Body of pancreas (tissue), 4 donors: ENCODE data around the gene RPTOR. TPM values are rescaled to one million over a fixed set of nuclear protein-coding genes. Genes with fewer than 3 reads are reported as not detected.

Experiments
- ATAC-seq: fragments of 150-250 bp; one replicate; pipeline ENCODE4 v1.9.1; 2016
- DNase-seq, 4 donors: peaks; one replicate each; pipeline ENCODE4 v3.0.0-alpha.2; 2019
- H3K27ac ChIP-seq, 4 donors: fragments of 200-600 bp; sonication (generic); 1 replicate in 3 of 4; 2 replicates in 1 of 4; pipeline versions ENCODE4 v1.5.1 to v1.6.1; 2016 to 2019; ENCODE audit warnings: mild to moderate bottlenecking in 1 of 4, mixed read lengths in 1 of 4, moderate library complexity in 1 of 4
- H3K27me3 ChIP-seq, 2 donors: fragments of 200-600 bp; sonication (generic); one replicate each; pipeline ENCODE4 v1.6.0; 2016; ENCODE audit warnings: mild to moderate bottlenecking in 1 of 2
- H3K36me3 ChIP-seq, 2 donors: fragments of 200-600 bp; sonication (generic); replicated peaks in 1 of 2; 2 replicates each; pipeline ENCODE4 v1.5.1; 2016; ENCODE audit warnings: low read depth in 2 of 2; ENCODE audit not compliant: insufficient read depth in 1 of 2
- H3K4me1 ChIP-seq: fragments of 200-600 bp; sonication (generic); one replicate; pipeline ENCODE4 v1.6.0; 2016
- H3K4me3 ChIP-seq, 2 donors: fragments of 200-600 bp; sonication (generic); 1 replicate in 1 of 2; 2 replicates in 1 of 2; pipeline ENCODE4 v1.5.1; 2016 to 2019
- H3K9me3 ChIP-seq, 3 donors: fragments of 200-600 bp; sonication (generic); 1 replicate in 2 of 3; 2 replicates in 1 of 3; pipeline ENCODE4 v1.5.1; 2016
- CTCF ChIP-seq, 7 experiments: fragments of 450-650 bp in 4 of 7; fragments of 200-600 bp in 3 of 7; sonication (generic) in 3 of 7; IDR thresholded peaks; one replicate each; pipeline ENCODE4 v1.5.1; 2016 to 2019; ENCODE audit warnings: antibody characterized with exemption in 7 of 7
- POLR2A ChIP-seq, 3 donors: fragments of 450-650 bp; IDR thresholded peaks; one replicate each; pipeline ENCODE4 v1.6.1; 2016; ENCODE audit warnings: antibody characterized with exemption in 3 of 3, mild to moderate bottlenecking in 2 of 3
- WGBS, 2 donors: methylation state at CpG; one replicate each; pipeline ENCODE4 v1.1.5; 2017; 5-methylcytosine and 5-hydroxymethylcytosine counted together
- intact Hi-C: fragments of 100-400 bp; cut with DNase I; formaldehyde crosslinking; loops from one replicate; pipeline ENCODE4 v1.15.1; 2023
- total RNA-seq, 2 donors: library from RNA; depleted of rRNA; stranded (reverse); fragments of >200 nt; gene quantifications; one replicate each; pipeline ENCODE4 v1.1.0, GENCODE V29; 2016

The RPTOR gene
- total RNA-seq, 2 donors from 2014 or later, result 22.3 to 34.3 TPM

GRCh38 chr17:80498920-80499410, 45.7 kb upstream of the RPTOR start:
- no peaks in the 10 kb centered on the region for H3K9me3 ChIP-seq
- no peak overlapping the region for H3K4me3 ChIP-seq
- no peak overlapping the region for H3K27ac ChIP-seq
- intact Hi-C loops, result no loop called here
- no peaks in the 10 kb centered on the region for H3K4me1 ChIP-seq
- 13 to 72% methylated on average over 2 to 11 of the region's 11 CpGs for WGBS, 2 donors
- TF ChIP-seq POLR2A (IDR thresholded peaks at IDR 0.05) (no peak), CTCF (IDR thresholded peaks at IDR 0.05) (no peak)
- no peak for ATAC-seq
- H3K27me3 ChIP-seq, result no peaks in the 10 kb centered on the region
- DNase-seq, result no peak
- H3K36me3 ChIP-seq, result no peaks in the 10 kb centered on the region

GRCh38 chr17:80499560-80499959, 45.1 kb upstream of the RPTOR start:
- ATAC-seq (no peak), DNase-seq (no peak)
- intact Hi-C loops, result no loop called here
- Histone ChIP-seq H3K27me3 (no peaks in the 10 kb centered on the region), H3K4me3 (no peak overlapping the region), H3K36me3 (no peaks in the 10 kb centered on the region), H3K9me3 (no peaks in the 10 kb centered on the region), H3K4me1 (no peaks in the 10 kb centered on the region), H3K27ac (no peak overlapping the region)
- TF ChIP-seq CTCF (IDR thresholded peaks at IDR 0.05) (no peak), POLR2A (IDR thresholded peaks at IDR 0.05) (no peak)
- WGBS, 2 donors, result 46 to 67% methylated on average over 9 of the region's 9 CpGs

- ATAC-seq (no peak), DNase-seq (no peak)
- Histone ChIP-seq H3K4me3 (no peak overlapping the region), H3K36me3 (no peaks in the 10 kb centered on the region), H3K27me3 (no peaks in the 10 kb centered on the region), H3K9me3 (no peaks in the 10 kb centered on the region), H3K4me1 (no peaks in the 10 kb centered on the region), H3K27ac (no peak overlapping the region)
- 56 to 66% methylated on average over 4 to 22 of the region's 22 CpGs for WGBS, 2 donors
- intact Hi-C loops, result no loop called here
- TF ChIP-seq CTCF (IDR thresholded peaks at IDR 0.05) (no peak), POLR2A (IDR thresholded peaks at IDR 0.05) (no peak)
Observed at GRCh38 chr17:80499961-80500665, 44.5 kb upstream of the RPTOR start.

GRCh38 chr17:80501741-80502577, 42.7 kb upstream of the RPTOR start:
- no peak overlapping the region for H3K27ac ChIP-seq
- H3K36me3 ChIP-seq, result no peaks in the 10 kb centered on the region
- H3K4me3 ChIP-seq, result no peak overlapping the region
- WGBS, 2 donors, result 67 to 70% methylated on average over 24 of the region's 24 CpGs
- no peak for TF ChIP-seq POLR2A (IDR thresholded peaks at IDR 0.05)
- TF ChIP-seq CTCF (IDR thresholded peaks at IDR 0.05), result no peak
- H3K9me3 ChIP-seq, result no peaks in the 10 kb centered on the region
- ATAC-seq, result no peak
- H3K4me1 ChIP-seq, result no peaks in the 10 kb centered on the region
- peaks cover 0 to 9% of the 10 kb centered on the region in 2 donors for H3K27me3 ChIP-seq
- intact Hi-C loops, result no loop called here
- no peak for DNase-seq
